H1 (cell line): ENCODE measurements around the gene PLG. TPM values are rescaled to one million over a fixed set of nuclear protein-coding genes. Genes with fewer than 3 reads are reported as not detected.

ENCODE experiments used
- CTCF ChIA-PET: fragments of 300-600 bp; sonication (Branson Sonifier 250); formaldehyde crosslinking; loops from one replicate; lab custom pipeline; 2021; ENCODE audit not compliant: partially characterized antibody; lab: Charles Lee
- POLR2A ChIA-PET: fragments of 300-600 bp; sonication (Branson Sonifier 250); formaldehyde crosslinking; loops from one replicate; lab custom pipeline; 2021; ENCODE audit warnings: inconsistent platforms; ENCODE audit not compliant: partially characterized antibody; lab: Charles Lee
- DNase-seq, 2 experiments: peaks; one replicate each; pipeline versions ENCODE4 v3.0.0 to v3.0.0-alpha.2; 2010 to 2022; ENCODE audit warnings: low spot score in 2 of 2, low read depth in 1 of 2, mixed read lengths in 1 of 2
- FAIRE-seq: peaks from 2 replicates; lab custom pipeline; 2011; peaks lifted over from hg19 to GRCh38; lab: Jason Lieb, UNC
- H2AFZ ChIP-seq: 2 replicates; pipeline ENCODE4 v1.8.1; 2012; ENCODE audit warnings: low read length, inconsistent platforms
- H2AK5ac ChIP-seq: 2 replicates; pipeline ENCODE4 v1.6.1; 2013; ENCODE audit warnings: low read depth, low read length
- H2BK120ac ChIP-seq: replicated peaks from 2 replicates; pipeline ENCODE3; 2013; ENCODE audit warnings: low read depth, low read length, inconsistent platforms
- H2BK12ac ChIP-seq: 2 replicates; pipeline ENCODE4 v1.6.1; 2013; ENCODE audit warnings: low read depth, low read length
- H2BK15ac ChIP-seq: 2 replicates; pipeline ENCODE4 v1.6.1; 2013; ENCODE audit warnings: low read length
- H2BK20ac ChIP-seq: 2 replicates; pipeline ENCODE4 v1.6.1; 2013; ENCODE audit warnings: low read length
- H2BK5ac ChIP-seq: 2 replicates; pipeline ENCODE4 v1.6.1; 2013; ENCODE audit warnings: low read depth, low read length
- H3K14ac ChIP-seq: 2 replicates; pipeline ENCODE4 v1.6.1; 2013; ENCODE audit warnings: inconsistent platforms; ENCODE audit not compliant: insufficient read length
- H3K18ac ChIP-seq: 2 replicates; pipeline ENCODE4 v1.6.1; 2013; ENCODE audit warnings: low read length; ENCODE audit errors: extremely low read depth
- H3K23ac ChIP-seq: 2 replicates; pipeline ENCODE4 v1.6.1; 2013; ENCODE audit warnings: inconsistent platforms; ENCODE audit not compliant: insufficient read length
- H3K23me2 ChIP-seq: 2 replicates; pipeline ENCODE4 v1.6.1; 2013; ENCODE audit warnings: low read depth, low read length
- H3K27ac ChIP-seq: 2 replicates; pipeline ENCODE4 v1.6.1; 2011; ENCODE audit warnings: low read depth, low read length, inconsistent platforms
- H3K27me3 ChIP-seq, 4 experiments: replicated peaks in 1 of 4; 1 replicate in 1 of 4; 2 replicates in 3 of 4; pipeline versions ENCODE4 v1.6.1 to v1.8.1; 2011 to 2013; ENCODE audit warnings: low read length in 3 of 4, mild to moderate bottlenecking in 3 of 4, inconsistent platforms in 2 of 4, mixed read lengths in 2 of 4, moderate library complexity in 1 of 4; ENCODE audit not compliant: control insufficient read depth in 3 of 4, insufficient read depth in 3 of 4; ENCODE audit errors: extremely low read depth in 1 of 4
- H3K36me3 ChIP-seq, 4 experiments: 2 replicates each; pipeline versions ENCODE4 v1.6.1 to v1.8.1; 2011 to 2013; ENCODE audit warnings: mild to moderate bottlenecking in 4 of 4, low read length in 3 of 4, moderate library complexity in 2 of 4, control low read depth in 1 of 4, inconsistent platforms in 1 of 4; ENCODE audit not compliant: insufficient read depth in 4 of 4, control insufficient read depth in 2 of 4
- H3K4ac ChIP-seq: replicated peaks from 2 replicates; pipeline ENCODE3; 2013; ENCODE audit warnings: low read length, low read depth, mixed read lengths, inconsistent platforms; ENCODE audit not compliant: insufficient read length
- H3K4me1 ChIP-seq, 4 experiments: replicated peaks in 1 of 4; 1 replicate in 1 of 4; 2 replicates in 3 of 4; pipeline versions ENCODE4 v1.6.1 to v1.8.1; 2011 to 2013; ENCODE audit warnings: low read length in 3 of 4, inconsistent platforms in 2 of 4, mixed read lengths in 1 of 4; ENCODE audit not compliant: insufficient read depth in 4 of 4, control insufficient read depth in 3 of 4
- H3K4me2 ChIP-seq, 2 experiments: 2 replicates each; pipeline versions ENCODE4 v1.6.1 to v1.8.1; 2011 to 2013; ENCODE audit warnings: low read depth in 2 of 2, low read length in 2 of 2, control low read depth in 1 of 2, inconsistent platforms in 1 of 2, mild to moderate bottlenecking in 1 of 2; ENCODE audit not compliant: insufficient read depth in 1 of 2
- H3K4me3 ChIP-seq, 4 experiments: fragments of 200-600, 300-600 bp in 1 of 4; sonication (generic), shearing (Covaris generic), sonication (Bioruptor Twin) in 1 of 4; 2 replicates each; pipeline versions ENCODE4 v1.5.1 to v1.8.1; 2011 to 2016; ENCODE audit warnings: low read length in 4 of 4, low read depth in 3 of 4, control low read depth in 2 of 4, inconsistent platforms in 2 of 4, mild to moderate bottlenecking in 2 of 4, mixed read lengths in 1 of 4, moderate library complexity in 1 of 4; ENCODE audit not compliant: insufficient read depth in 2 of 4; ENCODE audit errors: extremely low read depth in 1 of 4
- H3K56ac ChIP-seq: replicated peaks from 2 replicates; pipeline ENCODE3; 2013; ENCODE audit warnings: low read depth, mild to moderate bottlenecking, mixed read lengths, low read length, inconsistent platforms; ENCODE audit not compliant: insufficient read length
- H3K79me1 ChIP-seq: 2 replicates; pipeline ENCODE4 v1.6.1; 2013; ENCODE audit warnings: low read depth, low read length, control low read depth
- H3K79me2 ChIP-seq, 2 experiments: 2 replicates each; pipeline versions ENCODE4 v1.6.1 to v1.8.1; 2012 to 2013; ENCODE audit warnings: low read length in 2 of 2, mild to moderate bottlenecking in 2 of 2, inconsistent platforms in 1 of 2; ENCODE audit not compliant: insufficient read depth in 2 of 2, control insufficient read depth in 1 of 2
- H3K9ac ChIP-seq, 4 experiments: replicated peaks in 1 of 4; 1 replicate in 1 of 4; 2 replicates in 3 of 4; pipeline versions ENCODE4 v1.6.1 to v1.8.1; 2011 to 2013; ENCODE audit warnings: low read depth in 3 of 4, low read length in 3 of 4, control low read depth in 2 of 4, mild to moderate bottlenecking in 2 of 4, moderate library complexity in 2 of 4, inconsistent platforms in 1 of 4; ENCODE audit errors: extremely low read depth in 1 of 4
- H3K9me3 ChIP-seq, 2 experiments: 2 replicates each; pipeline versions ENCODE4 v1.6.1 to v1.8.1; 2012 to 2013; ENCODE audit warnings: mild to moderate bottlenecking in 2 of 2, moderate library complexity in 2 of 2, control low read depth in 1 of 2, inconsistent platforms in 1 of 2, low read depth in 1 of 2, low read length in 1 of 2, mixed read lengths in 1 of 2; ENCODE audit not compliant: insufficient read depth in 2 of 2
- H4K20me1 ChIP-seq, 2 experiments: replicated peaks in 1 of 2; 2 replicates each; pipeline versions ENCODE3 to v1.8.1; 2011 to 2013; ENCODE audit warnings: inconsistent platforms in 2 of 2, low read length in 2 of 2, mild to moderate bottlenecking in 1 of 2; ENCODE audit not compliant: insufficient read depth in 2 of 2, control insufficient read depth in 1 of 2
- H4K5ac ChIP-seq: 2 replicates; pipeline ENCODE4 v1.6.1; 2013; ENCODE audit warnings: low read length, low read depth, mixed read lengths, inconsistent platforms; ENCODE audit not compliant: insufficient read length
- H4K8ac ChIP-seq: 2 replicates; pipeline ENCODE4 v1.8.0; 2013; ENCODE audit warnings: mild to moderate bottlenecking, moderate library complexity, low read length, inconsistent platforms; ENCODE audit not compliant: insufficient read depth; ENCODE audit errors: extremely low read depth
- H4K91ac ChIP-seq: replicated peaks from 2 replicates; pipeline ENCODE3; 2013; ENCODE audit warnings: low read length, mixed read lengths, inconsistent platforms; ENCODE audit not compliant: insufficient read length
- CBX5 ChIP-seq: fragments of 300-800, 300-1000 bp; sonication (generic); IDR thresholded peaks from 2 replicates; pipeline ENCODE4 v1.7.1; 2016; ENCODE audit warnings: antibody characterized with exemption, low read length, low read depth
- EP300 ChIP-seq, 2 experiments: IDR thresholded peaks; 1 replicate in 1 of 2; 2 replicates in 1 of 2; pipeline ENCODE4 v1.6.1; 2011 to 2012; ENCODE audit warnings: low read depth in 2 of 2, low read length in 2 of 2, mild to moderate bottlenecking in 2 of 2, borderline replicate concordance in 1 of 2, inconsistent platforms in 1 of 2, moderate library complexity in 1 of 2
- JUN ChIP-seq: IDR thresholded peaks from 2 replicates; pipeline ENCODE4 v1.6.1; 2011; ENCODE audit warnings: low read depth, mild to moderate bottlenecking, improper control_type of control experiment, low read length
- JUND ChIP-seq: IDR thresholded peaks from 2 replicates; pipeline ENCODE4 v1.6.1; 2011; ENCODE audit warnings: mild to moderate bottlenecking, improper control_type of control experiment, low read length
- KDM5A ChIP-seq: fragments of 200-600 bp; IDR thresholded peaks from 2 replicates; pipeline ENCODE4 v1.7.1; 2012; ENCODE audit warnings: mild to moderate bottlenecking, low read length, inconsistent platforms, mixed read lengths
- NANOG ChIP-seq: IDR thresholded peaks from 2 replicates; pipeline ENCODE4 v1.6.1; 2011; ENCODE audit warnings: low read length, low read depth, mild to moderate bottlenecking, inconsistent platforms; ENCODE audit not compliant: insufficient read depth, poor library complexity, severe bottlenecking
- PHF8 ChIP-seq: fragments of 200-600 bp; sonication (generic); conservative IDR thresholded peaks from 2 replicates; pipeline ENCODE4 v1.7.1; 2012; ENCODE audit warnings: low read depth, mild to moderate bottlenecking, inconsistent platforms, low read length, moderate library complexity
- POLR2A ChIP-seq, 2 experiments: IDR thresholded peaks; 1 replicate in 1 of 2; 2 replicates in 1 of 2; pipeline ENCODE4 v1.6.1; 2011; ENCODE audit warnings: low read depth in 2 of 2, low read length in 2 of 2, mild to moderate bottlenecking in 2 of 2; ENCODE audit errors: control extremely low read depth in 1 of 2
- RAD21 ChIP-seq, 2 experiments: IDR thresholded peaks in 1 of 2; conservative IDR thresholded peaks in 1 of 2; 2 replicates each; pipeline ENCODE4 v1.6.1; 2011; ENCODE audit warnings: low read depth in 2 of 2, low read length in 2 of 2, improper control_type of control experiment in 1 of 2, inconsistent platforms in 1 of 2, mild to moderate bottlenecking in 1 of 2, moderate library complexity in 1 of 2
- SIN3A ChIP-seq, 2 experiments: IDR thresholded peaks in 1 of 2; conservative IDR thresholded peaks in 1 of 2; 2 replicates each; pipeline ENCODE4 v1.6.1; 2011 to 2012; ENCODE audit warnings: low read length in 2 of 2, improper control_type of control experiment in 1 of 2, low read depth in 1 of 2, mild to moderate bottlenecking in 1 of 2
- SIX5 ChIP-seq: IDR thresholded peaks from 2 replicates; pipeline ENCODE4 v1.6.1; 2011; ENCODE audit warnings: mild to moderate bottlenecking, low read depth, low read length
- SP2 ChIP-seq: IDR thresholded peaks from 2 replicates; pipeline ENCODE4 v1.6.1; 2012; ENCODE audit warnings: mild to moderate bottlenecking, low read length, inconsistent platforms
- TAF7 ChIP-seq: optimal IDR thresholded peaks from 2 replicates; pipeline ENCODE3; 2011; ENCODE audit warnings: low read depth, mild to moderate bottlenecking, inconsistent platforms, low read length, moderate library complexity, borderline replicate concordance
- ZNF274 ChIP-seq: IDR thresholded peaks from 2 replicates; pipeline ENCODE4 v1.7.0; 2012; ENCODE audit warnings: low read length, borderline replicate concordance; ENCODE audit errors: extremely low read depth
- WGBS, 2 experiments: shearing (Covaris generic) in 1 of 2; methylation state at CpG; one replicate each; pipeline versions ENCODE4 v1.1.6 to v1.1.7; 2013 to 2015; ENCODE audit warnings: low lambda C conversion rate in 2 of 2, mixed read lengths in 2 of 2, inconsistent platforms in 1 of 2, low coverage in 1 of 2, missing lambda C conversion rate in 1 of 2; ENCODE audit not compliant: insufficient replicate concordance in 2 of 2, insufficient coverage in 1 of 2, insufficient read length in 1 of 2; ENCODE audit errors: extremely low coverage in 1 of 2, missing lambda C conversion rate in 1 of 2; 5-methylcytosine and 5-hydroxymethylcytosine counted together
- polyA plus RNA-seq, 7 experiments: library from polyadenylated mRNA; depleted of rRNA in 3 of 7; stranded (reverse) in 5 of 7; unstranded in 2 of 7; fragments of >200 nt in 5 of 7; fragments of 200-250 nt in 2 of 7; gene quantifications; 1 replicate in 5 of 7; 2 replicates in 1 of 7; 4 replicates in 1 of 7; pipeline versions ENCODE4 v1.2.1 to v1.2.3, GENCODE V29; 2011 to 2013; ENCODE audit warnings: missing spikeins in 2 of 7, mixed read lengths in 2 of 7
- total RNA-seq: library from RNA; stranded (reverse); fragmentation: NEBNext Ultra II Directional; extraction: Animal tissue kit (Norgen Biotek cat#: 25700); gene quantifications from 2 replicates; pipeline ENCODE4 v1.2.1, GENCODE V29; 2021

The PLG gene
- total and polyA plus RNA-seq, 2 of the 8 experiments (the other 6 are each of a cell fraction or from before 2014, with no cell fraction given): not detected

DNA sequence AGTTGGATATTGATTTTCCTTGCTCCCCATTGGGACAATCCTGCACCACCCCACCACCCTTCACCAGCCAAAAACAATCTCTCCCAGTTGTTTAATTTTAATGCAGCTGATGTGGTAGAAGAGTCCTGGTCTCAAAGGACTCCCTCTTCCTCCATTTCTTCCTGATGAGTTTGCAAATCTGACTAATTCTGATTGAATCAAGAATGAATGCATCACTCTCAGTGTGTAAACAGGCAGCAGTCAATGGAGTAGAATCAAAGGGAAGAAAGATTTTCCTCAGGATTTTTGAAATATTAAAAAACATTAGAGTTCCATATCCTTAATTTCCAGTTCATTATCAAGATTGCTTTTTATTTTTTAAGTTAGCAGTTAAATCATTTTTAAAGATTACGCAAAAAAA lies 54.0 kb downstream of the PLG start:
- no peaks in the 10 kb centered on the region for H3K23me2 ChIP-seq
- H3K4me2 ChIP-seq: no peak overlapping the region
- H3K4ac ChIP-seq: no peak overlapping the region
- no peak overlapping the region for H2BK5ac ChIP-seq
- H3K23ac ChIP-seq: no peak overlapping the region
- H3K9me3 ChIP-seq: no peaks in the 10 kb centered on the region; a peak in 2 of 4 replicates
- H2BK15ac ChIP-seq: no peak overlapping the region
- H3K56ac ChIP-seq: no peak overlapping the region
- H2AFZ ChIP-seq: no peak overlapping the region
- no peaks in the 10 kb centered on the region for H3K27me3 ChIP-seq
- H4K91ac ChIP-seq: no peak overlapping the region
- FAIRE-seq (no peak), DNase-seq (no peak)
- H2AK5ac ChIP-seq: no peak overlapping the region
- no peaks in the 10 kb centered on the region for H3K36me3 ChIP-seq
- H4K8ac ChIP-seq: no peak overlapping the region
- no peak overlapping the region for H4K5ac ChIP-seq
- H3K27ac ChIP-seq: no peak overlapping the region
- H3K4me1 ChIP-seq: no peaks in the 10 kb centered on the region
- no peak overlapping the region; the same call in 1 of the 2 replicates for H3K18ac ChIP-seq
- no peaks in the 10 kb centered on the region for H3K79me2 ChIP-seq
- H2BK20ac ChIP-seq: no peak overlapping the region
- H4K20me1 ChIP-seq: no peaks in the 10 kb centered on the region
- H2BK120ac ChIP-seq: no peak overlapping the region
- ChIA-PET POLR2A (no interaction called here), CTCF (interaction anchor here (1.2 to 1.6 kb wide), 3 partner anchors 9 to 617 kb away, joined by 4 to 7 read pairs (median 5); no protein-coding TSS in a partner anchor)
- H3K4me3 ChIP-seq: no peak overlapping the region
- no peak overlapping the region for H3K9ac ChIP-seq
- WGBS, 2 experiments: 100% methylated on average over 1 of the region's 1 CpG; no CpG with 5 or more reads in 1 of the 2 experiments
- H3K14ac ChIP-seq: no peak overlapping the region
- no peaks in the 10 kb centered on the region for H3K79me1 ChIP-seq
- no peak overlapping the region for H2BK12ac ChIP-seq
- TF ChIP-seq RAD21 (IDR thresholded peaks at IDR 0.05 in 1 of 2, conservative IDR thresholded peaks at IDR 0.05 in 1 of 2; ENCODE audit: low read depth in 2 of 2, low read length in 2 of 2) (no peak), NANOG (no peak), PHF8 (no peak), SIX5 (no peak), TAF7 (no peak), KDM5A (no peak), POLR2A (IDR thresholded peaks at IDR 0.05; ENCODE audit: control extremely low read depth in 1 of 2, low read depth in 2 of 2, low read length in 2 of 2) (no peak), EP300 (IDR thresholded peaks at IDR 0.05; ENCODE audit: borderline replicate concordance in 1 of 2, low read depth in 2 of 2, low read length in 2 of 2) (no peak), ZNF274 (no peak), SIN3A (conservative IDR thresholded peaks at IDR 0.05 in 1 of 2, IDR thresholded peaks at IDR 0.05 in 1 of 2; ENCODE audit: low read depth in 1 of 2, low read length in 2 of 2) (no peak), JUN (no peak), SP2 (no peak), JUND (no peak), CBX5 (no peak)
